HEK293 (cell line): Measurements from ENCODE around the gene TFPI.

Source experiments
- CTCF ChIA-PET: fragments of 350-600 bp; formaldehyde crosslinking; extraction: SDS; loops from one replicate; lab custom pipeline; 2021; ENCODE audit warnings: antibody characterized with exemption; lab: Yijun Ruan, JAX
- POLR2A ChIA-PET: fragments of 300-600 bp; formaldehyde crosslinking; extraction: SDS; loops from one replicate; lab custom pipeline; 2020; ENCODE audit warnings: antibody characterized with exemption, inconsistent platforms; lab: Yijun Ruan, JAX
- H3K27ac ChIP-seq: fragments of 200-500 bp; sonication (Bioruptor generic); 2 replicates; pipeline ENCODE4 v1.5.1; 2014; ENCODE audit warnings: low read depth, low read length, control low read depth, inconsistent platforms; ENCODE audit errors: extremely low read depth
- H3K36me3 ChIP-seq, 2 experiments: fragments of 200-500 bp in 1 of 2; sonication (Bioruptor generic) in 1 of 2; 1 replicate in 1 of 2; 2 replicates in 1 of 2; pipeline ENCODE4 v1.5.1; 2014 to 2017; ENCODE audit warnings: inconsistent platforms in 2 of 2, low read length in 2 of 2; ENCODE audit not compliant: control insufficient read depth in 2 of 2, insufficient read depth in 1 of 2
- H3K4me1 ChIP-seq: fragments of 200-500 bp; sonication (Bioruptor generic); 2 replicates; pipeline ENCODE4 v1.5.1; 2014; ENCODE audit warnings: mild to moderate bottlenecking, low read length, inconsistent platforms; ENCODE audit not compliant: control insufficient read depth, insufficient read depth
- H3K4me3 ChIP-seq: 2 replicates; pipeline ENCODE4 v1.5.1; 2011; ENCODE audit warnings: low read depth, mild to moderate bottlenecking, control low read depth, low read length, moderate library complexity
- H3K9me3 ChIP-seq: fragments of 200-500 bp; sonication (Bioruptor generic); 2 replicates; pipeline ENCODE4 v1.5.1; 2014; ENCODE audit warnings: low read depth, low read length, inconsistent platforms; ENCODE audit not compliant: control insufficient read depth, insufficient read depth
- ATF2 ChIP-seq: fragments of 450-650 bp; formaldehyde crosslinking; IDR thresholded peaks from 2 replicates; pipeline ENCODE4 v1.5.1; 2016; ENCODE audit warnings: missing biosample characterization, missing genetic modification characterization, low read depth
- GLIS2 ChIP-seq: fragments of 450-650 bp; formaldehyde crosslinking; IDR thresholded peaks from 2 replicates; pipeline ENCODE4 v1.5.1; 2016; ENCODE audit warnings: missing biosample characterization, missing genetic modification characterization
- HOXD13 ChIP-seq: sonication (generic); formaldehyde crosslinking; IDR thresholded peaks from 2 replicates; pipeline ENCODE4 v1.8.0; 2022; ENCODE audit warnings: missing genetic modification reagents, borderline replicate concordance
- PRDM6 ChIP-seq: fragments of 450-650 bp; formaldehyde crosslinking; IDR thresholded peaks from 2 replicates; pipeline ENCODE4 v1.5.1; 2017; ENCODE audit warnings: missing biosample characterization, missing genetic modification characterization
- ZBTB21 ChIP-seq: fragments of 450-650 bp; formaldehyde crosslinking; IDR thresholded peaks from 2 replicates; pipeline ENCODE4 v1.5.1; 2017; ENCODE audit warnings: missing biosample characterization, missing genetic modification characterization
- ZEB2 ChIP-seq: fragments of 450-650 bp; formaldehyde crosslinking; IDR thresholded peaks from 2 replicates; pipeline ENCODE4 v1.5.1; 2016; ENCODE audit warnings: missing biosample characterization, missing genetic modification characterization
- ZNF335 ChIP-seq: fragments of 450-650 bp; formaldehyde crosslinking; conservative IDR thresholded peaks from 2 replicates; pipeline ENCODE4 v1.5.1; 2016; ENCODE audit warnings: missing biosample characterization, missing genetic modification characterization
- ZNF362 ChIP-seq: fragments of 450-650 bp; formaldehyde crosslinking; IDR thresholded peaks from 2 replicates; pipeline ENCODE4 v1.5.1; 2016; ENCODE audit warnings: missing biosample characterization, missing genetic modification characterization
- ZNF518A ChIP-seq: fragments of 450-650 bp; formaldehyde crosslinking; conservative IDR thresholded peaks from 2 replicates; pipeline ENCODE4 v1.5.1; 2016; ENCODE audit warnings: low read depth, missing biosample characterization, missing genetic modification characterization
- ZNF561 ChIP-seq: fragments of 450-650 bp; IDR thresholded peaks from 2 replicates; pipeline ENCODE4 v1.5.1; 2018; ENCODE audit warnings: missing biosample characterization, missing genetic modification characterization, borderline replicate concordance
- ZNF585B ChIP-seq: fragments of 450-650 bp; formaldehyde crosslinking; IDR thresholded peaks from 2 replicates; pipeline ENCODE4 v1.5.1; 2016; ENCODE audit warnings: missing biosample characterization, missing genetic modification characterization

TFPI gene

GRCh38 chr2:187528042-187528441 lies 26.2 kb downstream of the TFPI start:
- no peak overlapping the region for H3K27ac ChIP-seq
- ChIA-PET POLR2A (no interaction called here), CTCF (no interaction called here)
- H3K36me3 ChIP-seq, result no peaks in the 10 kb centered on the region
- peaks cover 16% of the 10 kb centered on the region; the same call in 1 of the 2 replicates for H3K4me1 ChIP-seq
- no peaks in the 10 kb centered on the region for H3K9me3 ChIP-seq
- TF ChIP-seq ZBTB21 (tag by site-specific recombination), result no peak
- no peak overlapping the region for H3K4me3 ChIP-seq

GRCh38 chr2:187527262-187527661 lies 27.0 kb downstream of the TFPI start:
- TF ChIP-seq ZNF362 (tag by site-specific recombination) (no peak), PRDM6 (tag by site-specific recombination) (peak; percentile 80)
- POLR2A ChIA-PET, result no interaction called here
- peaks cover 16% of the 10 kb centered on the region; the same call in 1 of the 2 replicates for H3K4me1 ChIP-seq

GRCh38 chr2:187526792-187527191 lies 27.4 kb downstream of the TFPI start:
- POLR2A ChIA-PET, result no interaction called here

More at GRCh38 chr2:187527262-187527661, 27.0 kb downstream of the TFPI start:
- CTCF ChIA-PET, result interaction anchor here (0.9 kb wide), 1 partner anchor 14 kb away, joined by 3 read pairs; no protein-coding TSS in a partner anchor
- Histone ChIP-seq H3K4me3 (no peak overlapping the region), H3K27ac (no peak overlapping the region), H3K9me3 (no peaks in the 10 kb centered on the region), H3K36me3 (no peaks in the 10 kb centered on the region)

GRCh38 chr2:187525163-187525900 lies 28.9 kb downstream of the TFPI start:
- peaks cover 16% of the 10 kb centered on the region; the same call in 1 of the 2 replicates for H3K4me1 ChIP-seq
- POLR2A ChIA-PET, result no interaction called here
- H3K9me3 ChIP-seq, result no peaks in the 10 kb centered on the region
- peak; percentile 73 for TF ChIP-seq ATF2
- TF ChIP-seq ZNF561 (tag by site-specific recombination), result no peak
- TF ChIP-seq ZEB2 (tag by site-specific recombination), result no peak
- no peak for TF ChIP-seq HOXD13 (CRISPR knock-in tag)
- no peak for TF ChIP-seq GLIS2
- no peak for TF ChIP-seq ZNF518A (tag by site-specific recombination)
- TF ChIP-seq, all 188 proteins: peak for 1
- Histone ChIP-seq H3K27ac (no peak overlapping the region), H3K4me3 (no peak overlapping the region), H3K36me3 (no peaks in the 10 kb centered on the region)
- CTCF ChIA-PET, result interaction anchor here (0.9 to 2.1 kb wide), 2 partner anchors 19 to 56 kb away, joined by 3 to 9 read pairs; no protein-coding TSS in a partner anchor

More at GRCh38 chr2:187526792-187527191, 27.4 kb downstream of the TFPI start:
- H3K4me3 ChIP-seq, result no peak overlapping the region
- peaks cover 16% of the 10 kb centered on the region; the same call in 1 of the 2 replicates for H3K4me1 ChIP-seq
- CTCF ChIA-PET, result interaction anchor here (0.9 to 2.1 kb wide), 2 partner anchors 15 to 54 kb away, joined by 3 to 9 read pairs; no protein-coding TSS in a partner anchor
- TF ChIP-seq GLIS2, result no peak
- TF ChIP-seq ZNF335 (tag by site-specific recombination), result 0 out of 2 replicates have a peak, but pooled peaks have one; percentile 22
- TF ChIP-seq ZNF585B (tag by site-specific recombination), result 0 out of 2 replicates have a peak, but pooled peaks have one; percentile 31
- H3K36me3 ChIP-seq, result no peaks in the 10 kb centered on the region
- H3K27ac ChIP-seq, result no peak overlapping the region
- H3K9me3 ChIP-seq, result no peaks in the 10 kb centered on the region
